MM.1S (cell line): Measurements from ENCODE around the gene GPS1.

Source experiments
- DNase-seq: peaks from one replicate; pipeline ENCODE4 v3.0.0-alpha.2; 2015
- H2AFZ ChIP-seq: fragments of 300-600 bp; sonication (generic); 2 replicates; pipeline ENCODE4 v1.6.0; 2016; ENCODE audit warnings: antibody characterized with exemption, low read length
- H3F3A ChIP-seq: fragments of 300-600 bp; sonication (generic); 2 replicates; pipeline ENCODE4 v1.6.1; 2016; ENCODE audit warnings: mild to moderate bottlenecking, antibody characterized with exemption, low read length, moderate library complexity, mixed read lengths; ENCODE audit not compliant: insufficient read depth
- H3K27ac ChIP-seq: fragments of 300-600 bp; sonication (generic); 2 replicates; pipeline ENCODE4 v1.5.1; 2016; ENCODE audit warnings: mild to moderate bottlenecking, low read length
- H3K27me3 ChIP-seq: fragments of 300-600 bp; sonication (generic); replicated peaks from 2 replicates; pipeline ENCODE4 v1.6.0; 2016; ENCODE audit warnings: low read length; ENCODE audit not compliant: insufficient read depth
- H3K36me3 ChIP-seq: fragments of 300-600 bp; sonication (generic); replicated peaks from 2 replicates; pipeline ENCODE4 v1.6.1; 2016; ENCODE audit warnings: mild to moderate bottlenecking, low read length, mixed read lengths; ENCODE audit not compliant: insufficient read depth
- H3K4me1 ChIP-seq: fragments of 300-600 bp; sonication (generic); 2 replicates; pipeline ENCODE4 v1.6.1; 2016; ENCODE audit warnings: low read length, mixed read lengths
- H3K4me2 ChIP-seq: fragments of 300-600 bp; sonication (generic); 2 replicates; pipeline ENCODE4 v1.6.0; 2016; ENCODE audit warnings: low read depth, low read length
- H3K4me3 ChIP-seq: fragments of 300-600 bp; sonication (generic); 2 replicates; pipeline ENCODE4 v1.5.1; 2016; ENCODE audit warnings: low read length, mixed read lengths
- H3K79me2 ChIP-seq: fragments of 300-600 bp; sonication (generic); 2 replicates; pipeline ENCODE4 v1.6.1; 2016; ENCODE audit warnings: mixed run types, low read length, mixed read lengths
- H3K9ac ChIP-seq: fragments of 300-600 bp; sonication (generic); 2 replicates; pipeline ENCODE4 v1.6.1; 2016; ENCODE audit warnings: low read length, mixed read lengths
- H3K9me2 ChIP-seq: fragments of 300-600 bp; sonication (generic); replicated peaks from 2 replicates; pipeline ENCODE4 v1.6.1; 2016; ENCODE audit warnings: mild to moderate bottlenecking, low read length, mixed read lengths; ENCODE audit not compliant: insufficient read depth
- H3K9me3 ChIP-seq: fragments of 300-600 bp; sonication (generic); replicated peaks from 2 replicates; pipeline ENCODE4 v1.6.1; 2016; ENCODE audit warnings: mild to moderate bottlenecking, low read length, mixed read lengths; ENCODE audit not compliant: insufficient read depth
- H4K20me1 ChIP-seq: fragments of 300-600 bp; sonication (generic); 2 replicates; pipeline ENCODE4 v1.6.1; 2016; ENCODE audit warnings: mild to moderate bottlenecking, low read length, moderate library complexity, mixed read lengths; ENCODE audit not compliant: insufficient read depth
- CTCF ChIP-seq: fragments of 300-600 bp; sonication (generic); IDR thresholded peaks from 2 replicates; pipeline ENCODE4 v1.5.1; 2016; ENCODE audit warnings: antibody characterized with exemption, low read length, mixed read lengths
- EZH2 ChIP-seq: fragments of 300-600 bp; sonication (generic); optimal IDR thresholded peaks from 2 replicates; pipeline ENCODE3; 2017; ENCODE audit warnings: low read depth, mild to moderate bottlenecking, antibody characterized with exemption, low read length, mixed read lengths
- EZH2phosphoT487 ChIP-seq: fragments of 300-600 bp; sonication (generic); IDR thresholded peaks from 2 replicates; pipeline ENCODE4 v1.6.1; 2018; ENCODE audit warnings: antibody characterized with exemption, low read length

GPS1 gene

GRCh38 chr17:82087961-82088837 is 36.5 kb downstream of the GPS1 start:
- H3K4me1 ChIP-seq, result no peaks in the 10 kb centered on the region
- no peak overlapping the region for H3K27ac ChIP-seq
- peaks cover 21% of the 10 kb centered on the region for H3K79me2 ChIP-seq
- peaks cover 14% of the 10 kb centered on the region for H3K36me3 ChIP-seq
- H3K9me3 ChIP-seq, result no peaks in the 10 kb centered on the region
- no peak overlapping the region for H3K4me3 ChIP-seq
- H3K27me3 ChIP-seq, result no peaks in the 10 kb centered on the region
- no peak for DNase-seq
- H3K4me2 ChIP-seq, result no peak overlapping the region
- no peak overlapping the region for H2AFZ ChIP-seq
- TF ChIP-seq EZH2phosphoT487 (no peak), CTCF (no peak), EZH2 (no peak)
- H3K9me2 ChIP-seq, result no peaks in the 10 kb centered on the region
- no peaks in the 10 kb centered on the region for H4K20me1 ChIP-seq
- H3K9ac ChIP-seq, result no peak overlapping the region
- no peaks in the 10 kb centered on the region for H3F3A ChIP-seq

- no peak for DNase-seq
- Histone ChIP-seq H3K27me3 (no peaks in the 10 kb centered on the region), H3K36me3 (peaks cover 12% of the 10 kb centered on the region), H3K9me3 (no peaks in the 10 kb centered on the region), H3F3A (no peaks in the 10 kb centered on the region), H3K79me2 (peaks cover 28% of the 10 kb centered on the region), H3K9ac (no peak overlapping the region), H3K27ac (no peak overlapping the region), H3K9me2 (no peaks in the 10 kb centered on the region), H3K4me2 (no peak overlapping the region), H2AFZ (no peak overlapping the region), H3K4me3 (no peak overlapping the region), H3K4me1 (no peaks in the 10 kb centered on the region), H4K20me1 (no peaks in the 10 kb centered on the region)
- TF ChIP-seq EZH2phosphoT487 (no peak), CTCF (no peak), EZH2 (no peak)
Measured at GRCh38 chr17:82088838-82089722, 37.4 kb downstream of the GPS1 start.

GRCh38 chr17:82089723-82090548 is 38.2 kb downstream of the GPS1 start:
- H4K20me1 ChIP-seq, result no peaks in the 10 kb centered on the region
- no peak overlapping the region for H3K27ac ChIP-seq
- TF ChIP-seq CTCF, result no peak
- no peak for TF ChIP-seq EZH2
- no peak for TF ChIP-seq EZH2phosphoT487
- no peak overlapping the region for H3K9ac ChIP-seq
- no peaks in the 10 kb centered on the region for H3K4me1 ChIP-seq
- H3K36me3 ChIP-seq, result peaks cover 10% of the 10 kb centered on the region; the same call in 1 of the 2 replicates
- no peak overlapping the region for H3K4me3 ChIP-seq
- no peaks in the 10 kb centered on the region for H3K9me2 ChIP-seq
- no peak overlapping the region for H2AFZ ChIP-seq
- H3F3A ChIP-seq, result no peaks in the 10 kb centered on the region
- DNase-seq, result no peak
- H3K4me2 ChIP-seq, result no peak overlapping the region
- peaks cover 32% of the 10 kb centered on the region for H3K79me2 ChIP-seq
- no peaks in the 10 kb centered on the region for H3K27me3 ChIP-seq
- H3K9me3 ChIP-seq, result no peaks in the 10 kb centered on the region
